A204.1 (cell line): ENCODE results near the gene PCDH10.
A peak's percentile ranks its signal among the peaks of the same experiment; 100 is the strongest.
"Not testable (repeated sequence)": the region's sequence is repeated elsewhere in the genome, so short reads cannot be mapped to it uniquely, and the experiment has no call there.

ENCODE experiments used
- FAIRE-seq: peaks from 2 replicates; lab custom pipeline; 2012; peaks lifted over from hg19 to GRCh38; lab: Jason Lieb, UNC

The PCDH10 gene

DNA sequence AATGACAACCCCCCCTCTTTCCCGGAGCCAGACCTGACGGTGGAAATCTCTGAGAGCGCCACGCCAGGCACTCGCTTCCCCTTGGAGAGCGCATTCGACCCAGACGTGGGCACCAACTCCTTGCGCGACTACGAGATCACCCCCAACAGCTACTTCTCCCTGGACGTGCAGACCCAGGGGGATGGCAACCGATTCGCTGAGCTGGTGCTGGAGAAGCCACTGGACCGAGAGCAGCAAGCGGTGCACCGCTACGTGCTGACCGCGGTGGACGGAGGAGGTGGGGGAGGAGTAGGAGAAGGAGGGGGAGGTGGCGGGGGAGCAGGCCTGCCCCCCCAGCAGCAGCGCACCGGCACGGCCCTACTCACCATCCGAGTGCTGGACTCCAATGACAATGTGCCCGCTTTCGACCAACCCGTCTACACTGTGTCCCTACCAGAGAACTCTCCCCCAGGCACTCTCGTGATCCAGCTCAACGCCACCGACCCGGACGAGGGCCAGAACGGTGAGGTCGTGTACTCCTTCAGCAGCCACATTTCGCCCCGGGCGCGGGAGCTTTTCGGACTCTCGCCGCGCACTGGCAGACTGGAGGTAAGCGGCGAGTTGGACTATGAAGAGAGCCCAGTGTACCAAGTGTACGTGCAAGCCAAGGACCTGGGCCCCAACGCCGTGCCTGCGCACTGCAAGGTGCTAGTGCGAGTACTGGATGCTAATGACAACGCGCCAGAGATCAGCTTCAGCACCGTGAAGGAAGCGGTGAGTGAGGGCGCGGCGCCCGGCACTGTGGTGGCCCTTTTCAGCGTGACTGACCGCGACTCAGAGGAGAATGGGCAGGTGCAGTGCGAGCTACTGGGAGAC lies 1.6 kb downstream of the PCDH10 start:
- no peak for FAIRE-seq

DNA sequence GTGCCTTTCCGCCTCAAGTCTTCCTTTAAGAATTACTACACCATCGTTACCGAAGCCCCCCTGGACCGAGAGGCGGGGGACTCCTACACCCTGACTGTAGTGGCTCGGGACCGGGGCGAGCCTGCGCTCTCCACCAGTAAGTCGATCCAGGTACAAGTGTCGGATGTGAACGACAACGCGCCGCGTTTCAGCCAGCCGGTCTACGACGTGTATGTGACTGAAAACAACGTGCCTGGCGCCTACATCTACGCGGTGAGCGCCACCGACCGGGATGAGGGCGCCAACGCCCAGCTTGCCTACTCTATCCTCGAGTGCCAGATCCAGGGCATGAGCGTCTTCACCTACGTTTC lies 2.2 kb downstream of the PCDH10 start:
- FAIRE-seq = no peak

DNA sequence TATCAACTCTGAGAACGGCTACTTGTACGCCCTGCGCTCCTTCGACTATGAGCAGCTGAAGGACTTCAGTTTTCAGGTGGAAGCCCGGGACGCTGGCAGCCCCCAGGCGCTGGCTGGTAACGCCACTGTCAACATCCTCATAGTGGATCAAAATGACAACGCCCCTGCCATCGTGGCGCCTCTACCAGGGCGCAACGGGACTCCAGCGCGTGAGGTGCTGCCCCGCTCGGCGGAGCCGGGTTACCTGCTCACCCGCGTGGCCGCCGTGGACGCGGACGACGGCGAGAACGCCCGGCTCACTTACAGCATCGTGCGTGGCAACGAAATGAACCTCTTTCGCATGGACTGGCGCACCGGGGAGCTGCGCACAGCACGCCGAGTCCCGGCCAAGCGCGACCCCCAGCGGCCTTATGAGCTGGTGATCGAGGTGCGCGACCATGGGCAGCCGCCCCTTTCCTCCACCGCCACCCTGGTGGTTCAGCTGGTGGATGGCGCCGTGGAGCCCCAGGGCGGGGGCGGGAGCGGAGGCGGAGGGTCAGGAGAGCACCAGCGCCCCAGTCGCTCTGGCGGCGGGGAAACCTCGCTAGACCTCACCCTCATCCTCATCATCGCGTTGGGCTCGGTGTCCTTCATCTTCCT lies 2.7 kb downstream of the PCDH10 start:
- FAIRE-seq = no peak

DNA sequence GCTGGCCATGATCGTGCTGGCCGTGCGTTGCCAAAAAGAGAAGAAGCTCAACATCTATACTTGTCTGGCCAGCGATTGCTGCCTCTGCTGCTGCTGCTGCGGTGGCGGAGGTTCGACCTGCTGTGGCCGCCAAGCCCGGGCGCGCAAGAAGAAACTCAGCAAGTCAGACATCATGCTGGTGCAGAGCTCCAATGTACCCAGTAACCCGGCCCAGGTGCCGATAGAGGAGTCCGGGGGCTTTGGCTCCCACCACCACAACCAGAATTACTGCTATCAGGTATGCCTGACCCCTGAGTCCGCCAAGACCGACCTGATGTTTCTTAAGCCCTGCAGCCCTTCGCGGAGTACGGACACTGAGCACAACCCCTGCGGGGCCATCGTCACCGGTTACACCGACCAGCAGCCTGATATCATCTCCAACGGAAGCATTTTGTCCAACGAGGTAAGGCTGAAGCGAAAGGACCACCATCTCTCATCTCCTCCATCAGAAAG lies 3.3 kb downstream of the PCDH10 start:
- no peak for FAIRE-seq

DNA sequence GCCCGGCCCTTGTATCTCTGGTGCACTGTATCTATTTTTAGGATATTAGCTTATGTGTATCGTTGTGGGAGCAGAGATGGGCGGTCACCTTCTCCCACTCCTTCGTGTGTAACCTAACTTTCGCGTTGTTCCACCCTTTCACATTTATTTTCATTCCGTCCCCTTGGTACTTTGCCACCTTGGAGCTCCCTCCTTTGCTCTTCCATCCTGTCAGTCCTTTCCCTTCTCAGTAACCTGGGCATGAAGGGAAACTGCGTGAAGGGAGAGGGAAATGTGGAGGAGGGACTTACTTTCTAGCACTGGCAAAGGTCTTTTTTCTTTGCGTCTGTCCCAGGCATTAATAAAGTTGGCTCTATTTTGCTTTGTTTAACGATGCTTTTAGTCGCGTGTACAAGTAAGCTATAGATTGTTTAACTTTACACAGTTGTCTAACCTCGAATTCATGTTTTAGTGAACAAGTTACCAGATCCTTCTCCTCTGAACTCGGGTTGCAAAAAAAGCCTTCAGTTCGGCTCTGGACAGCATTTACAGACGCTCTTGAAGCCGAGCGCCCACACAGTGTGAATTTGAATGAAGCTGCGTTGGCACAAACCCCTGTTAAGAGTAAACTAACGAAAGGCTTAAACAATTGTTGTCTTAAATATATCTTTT lies 3.9 kb downstream of the PCDH10 start:
- no peak for FAIRE-seq

DNA sequence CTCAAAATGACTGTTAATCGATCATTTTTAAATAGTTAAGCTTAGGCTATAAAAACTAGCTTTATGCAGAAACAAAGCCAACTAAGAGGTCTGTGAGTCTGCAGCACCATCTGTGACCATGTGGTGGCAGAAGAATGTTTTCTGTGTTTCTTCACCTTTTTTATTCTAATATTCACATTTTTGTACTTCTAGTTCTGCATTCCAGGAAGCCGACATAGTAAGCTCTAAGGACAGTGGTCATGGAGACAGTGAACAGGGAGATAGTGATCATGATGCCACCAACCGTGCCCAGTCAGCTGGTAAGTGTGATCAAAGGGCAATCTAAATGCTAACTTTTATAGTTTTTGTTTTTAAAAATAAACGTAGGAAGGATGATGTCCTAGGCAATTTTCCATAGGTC lies 5.6 kb downstream of the PCDH10 start:
- peak; percentile 86 for FAIRE-seq

DNA sequence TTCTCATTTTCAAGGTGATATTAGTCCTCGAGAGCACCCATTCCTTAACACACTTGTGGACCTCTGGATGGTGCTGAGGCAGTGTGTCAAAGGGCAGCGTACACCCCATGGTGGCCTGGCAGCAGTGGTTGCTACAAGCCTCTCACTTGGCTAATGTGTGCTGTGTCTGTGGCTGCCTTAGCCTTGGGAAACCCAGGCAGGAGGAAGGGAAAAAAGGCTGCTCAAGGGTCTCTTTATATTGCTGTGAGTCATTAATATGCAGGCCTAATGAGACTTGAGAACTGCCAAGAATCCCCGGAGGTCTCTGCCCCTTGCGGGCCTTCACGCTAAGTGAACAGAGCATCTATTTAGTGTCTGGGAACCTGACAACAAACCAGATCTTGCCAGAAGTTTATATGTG lies 7.0 kb downstream of the PCDH10 start:
- no peak for FAIRE-seq

DNA sequence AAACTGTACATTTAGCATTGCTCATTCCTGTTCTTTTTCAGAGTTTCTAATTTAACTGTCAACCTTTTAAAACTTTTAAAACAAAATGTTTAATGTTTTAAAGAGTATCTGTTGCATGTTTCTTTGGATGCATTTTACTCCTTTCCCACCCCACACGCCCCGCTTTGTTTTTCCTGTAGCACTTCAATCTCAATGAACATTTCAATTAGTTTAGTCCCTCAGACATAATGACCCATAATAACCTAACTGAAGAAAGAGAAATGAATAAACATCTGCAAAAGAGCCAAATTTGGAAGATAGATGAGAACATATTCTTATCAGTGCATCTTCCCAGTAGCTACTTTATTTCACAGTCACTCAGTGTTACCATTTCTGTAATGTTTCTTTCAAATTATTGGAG lies 7.5 kb downstream of the PCDH10 start:
- no peak for FAIRE-seq

DNA sequence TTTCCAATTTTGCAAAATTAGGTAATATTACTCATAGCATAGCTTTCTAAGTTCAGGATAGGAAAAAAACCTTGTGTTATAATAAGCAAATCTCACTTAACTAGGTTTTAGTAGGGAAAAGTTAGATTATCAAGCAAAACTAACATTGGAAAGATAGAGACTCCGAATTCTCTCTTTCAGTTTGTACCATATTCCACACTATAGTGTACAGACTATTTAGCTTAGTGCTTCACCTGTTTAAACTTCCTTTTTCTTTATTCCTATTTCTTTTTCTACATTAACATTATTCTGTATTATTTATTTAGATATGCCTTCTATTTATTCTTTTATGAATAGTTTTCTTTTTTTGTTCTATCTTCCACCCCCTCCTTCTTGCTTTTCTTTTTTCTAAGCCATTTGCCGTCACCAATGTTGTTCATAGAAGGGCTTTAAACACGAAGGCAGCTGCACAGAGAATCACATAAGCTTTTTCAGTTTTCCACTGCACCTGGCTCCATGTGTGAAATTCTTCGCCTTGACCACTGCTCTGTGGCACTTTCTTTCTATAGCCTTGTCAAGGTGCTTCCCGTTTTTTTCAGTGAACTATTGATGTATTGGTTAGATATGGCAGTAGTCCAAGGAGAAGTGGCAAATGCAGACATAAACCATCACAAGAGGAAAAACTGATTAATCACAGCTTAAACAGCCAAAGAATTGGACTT lies 8.5 kb downstream of the PCDH10 start:
- FAIRE-seq = no peak

DNA sequence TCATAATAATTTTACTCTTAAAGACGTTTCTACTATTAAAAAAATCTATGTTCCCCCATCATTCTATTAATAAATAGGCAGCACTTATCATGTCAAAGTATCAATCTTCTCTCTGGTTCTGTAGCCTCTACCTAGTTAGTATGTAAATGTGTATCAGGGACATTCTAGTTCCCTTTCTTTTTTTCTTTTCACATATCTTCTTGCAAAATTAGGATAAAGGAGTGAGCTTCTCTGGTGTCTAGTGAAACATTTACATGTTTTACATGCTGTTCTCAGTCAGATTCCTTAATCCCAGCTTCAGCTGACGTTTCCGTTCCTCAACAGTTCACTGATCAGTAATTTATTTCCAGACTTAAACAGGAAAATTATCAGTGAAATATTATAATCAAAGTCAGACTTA lies 11.8 kb downstream of the PCDH10 start:
- no peak for FAIRE-seq

DNA sequence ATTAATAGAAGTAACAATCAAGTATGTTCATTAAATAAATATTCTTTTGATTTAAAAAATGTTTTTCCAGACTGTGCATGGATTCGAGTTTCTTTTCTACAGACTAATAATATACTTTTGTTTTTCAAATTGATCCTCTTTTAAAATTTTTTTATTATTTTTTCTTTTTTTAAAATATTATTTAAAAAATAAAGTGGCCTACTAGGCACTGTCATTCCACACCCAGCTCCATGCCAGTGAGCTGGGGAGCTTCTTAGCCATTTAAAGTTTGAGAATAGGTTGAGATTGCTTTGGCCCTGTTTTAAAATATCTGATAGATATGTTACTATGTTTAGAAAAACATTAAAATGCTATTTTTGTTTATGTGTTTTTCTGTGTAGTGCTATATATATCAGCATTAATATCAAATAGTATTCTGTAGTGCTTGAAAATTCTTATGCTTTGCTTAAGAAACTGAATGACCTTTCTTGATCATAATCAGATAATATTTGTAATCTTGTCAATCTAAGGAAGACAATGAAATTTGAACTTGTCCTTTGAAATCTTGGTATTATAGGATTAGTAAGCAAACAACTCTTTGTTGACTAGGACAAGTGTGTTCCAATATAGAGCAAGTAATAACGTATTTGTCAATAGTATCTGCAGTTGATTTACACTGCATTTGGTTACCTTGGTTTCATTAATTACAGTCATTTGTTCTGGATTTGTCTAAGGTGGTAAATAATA lies 12.6 kb downstream of the PCDH10 start:
- no peak for FAIRE-seq

DNA sequence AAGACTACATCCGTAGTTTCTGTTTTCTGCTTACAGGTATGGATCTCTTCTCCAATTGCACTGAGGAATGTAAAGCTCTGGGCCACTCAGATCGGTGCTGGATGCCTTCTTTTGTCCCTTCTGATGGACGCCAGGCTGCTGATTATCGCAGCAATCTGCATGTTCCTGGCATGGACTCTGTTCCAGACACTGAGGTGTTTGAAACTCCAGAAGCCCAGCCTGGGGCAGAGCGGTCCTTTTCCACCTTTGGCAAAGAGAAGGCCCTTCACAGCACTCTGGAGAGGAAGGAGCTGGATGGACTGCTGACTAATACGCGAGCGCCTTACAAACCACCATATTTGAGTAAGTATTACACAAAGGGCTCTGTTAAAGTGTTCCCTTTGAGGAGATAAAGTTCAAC lies 13.8 kb downstream of the PCDH10 start:
- FAIRE-seq = no peak

DNA sequence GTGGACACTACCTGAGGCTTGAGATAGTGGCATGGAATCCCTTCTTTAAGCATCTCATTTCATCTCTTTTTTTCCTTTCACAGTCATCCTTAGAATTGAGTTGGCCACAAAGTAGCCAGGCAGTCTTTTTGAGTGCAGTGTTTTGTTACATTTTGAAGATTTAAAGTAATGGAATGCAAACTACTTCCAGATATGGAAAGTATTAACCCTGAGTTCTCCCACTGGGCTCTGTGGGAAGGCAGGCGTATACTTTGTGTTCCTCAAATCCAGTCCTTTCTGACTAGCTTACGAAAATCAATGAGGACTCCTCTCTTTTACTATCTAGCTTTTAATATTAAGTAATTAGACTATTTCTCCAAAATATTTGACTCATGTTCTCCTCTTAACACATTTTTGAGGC lies 29.9 kb downstream of the PCDH10 start:
- no peak for FAIRE-seq

DNA sequence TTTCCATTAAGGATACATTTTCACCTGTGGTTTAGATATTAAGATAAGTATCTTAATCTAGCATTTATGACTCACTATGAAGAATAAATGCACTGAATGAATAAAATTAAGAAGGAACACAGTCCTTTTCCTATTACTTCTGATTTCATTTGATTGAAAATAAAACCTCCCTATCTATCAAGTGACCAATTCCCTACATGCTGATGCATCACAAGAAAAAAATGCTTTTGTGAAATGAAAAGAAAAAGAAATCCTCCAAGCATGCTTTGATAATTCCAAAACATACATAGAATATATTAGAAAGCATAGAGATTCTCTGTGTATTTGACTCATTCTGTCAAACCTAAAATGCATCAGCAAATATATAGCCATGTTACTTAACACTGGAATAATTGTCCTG lies 37.1 kb downstream of the PCDH10 start:
- no peak for FAIRE-seq

DNA sequence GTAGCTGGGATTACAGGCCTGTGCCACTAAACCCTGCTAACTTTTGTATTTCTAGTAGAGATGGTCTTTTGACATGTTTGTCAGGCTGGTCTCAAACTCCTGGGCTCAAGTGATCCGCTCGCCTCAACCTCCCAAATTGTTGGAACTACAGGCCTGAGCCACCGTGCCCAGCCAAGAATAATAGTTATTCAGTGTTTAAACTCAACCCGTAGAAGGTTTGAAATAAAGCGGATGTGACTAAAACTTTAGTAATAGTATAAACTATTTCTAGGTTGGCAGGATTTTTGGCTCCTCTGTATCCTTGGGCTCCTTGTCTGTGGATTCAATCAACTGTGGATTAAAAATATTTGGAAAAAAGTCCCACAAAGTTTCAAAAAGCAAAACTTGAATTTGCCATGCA lies 37.8 kb downstream of the PCDH10 start:
- FAIRE-seq = no peak

DNA sequence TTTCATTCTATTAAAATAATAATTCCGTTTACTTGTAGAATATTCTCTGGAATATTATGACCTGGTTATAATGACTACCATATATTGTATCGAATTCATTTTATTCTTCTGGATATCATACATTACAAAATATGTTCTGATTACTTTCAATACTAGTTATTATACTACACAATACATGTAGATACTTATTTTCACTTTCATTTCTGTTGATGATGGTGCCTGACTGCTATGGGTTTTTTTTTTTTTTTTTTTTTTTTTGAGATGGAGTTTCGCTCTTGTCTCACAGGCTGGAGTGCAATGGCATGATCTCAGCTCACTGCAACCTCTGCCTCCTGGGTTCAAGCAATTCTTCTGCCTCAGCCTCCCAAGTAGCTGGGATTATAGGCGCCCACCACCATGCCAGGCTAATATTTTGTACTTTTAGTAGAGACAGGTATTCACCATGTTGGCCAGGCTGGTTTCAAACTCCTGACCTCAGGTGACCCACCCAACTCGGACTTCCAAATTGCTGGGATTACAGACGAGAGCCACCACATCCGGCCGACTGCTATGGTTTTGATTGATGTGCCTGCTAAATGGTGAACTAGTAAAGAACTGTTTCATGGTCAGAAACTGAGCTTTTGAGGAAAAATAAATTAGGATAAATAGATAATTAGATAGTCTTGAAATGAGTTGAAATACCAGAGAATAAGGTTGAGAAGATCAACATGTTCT lies 39.5 kb downstream of the PCDH10 start:
- peak; percentile 44 for FAIRE-seq

DNA sequence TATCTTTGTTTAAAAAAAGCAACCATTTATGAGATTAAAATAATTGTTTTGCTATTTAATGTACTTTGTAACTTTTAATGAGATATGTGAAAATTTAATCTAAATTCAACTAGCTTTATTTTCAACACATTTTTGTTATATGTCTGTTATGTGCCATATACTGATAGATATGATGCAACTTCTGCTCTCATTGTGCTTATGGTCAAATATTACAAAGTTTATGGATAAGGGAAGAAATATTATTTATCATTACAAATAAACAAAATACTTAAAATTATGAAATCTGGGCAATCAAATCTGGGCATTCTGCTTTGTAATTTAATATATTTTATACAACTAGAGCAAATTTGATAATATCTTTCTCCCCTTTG lies 40.0 kb downstream of the PCDH10 start:
- FAIRE-seq = no peak

DNA sequence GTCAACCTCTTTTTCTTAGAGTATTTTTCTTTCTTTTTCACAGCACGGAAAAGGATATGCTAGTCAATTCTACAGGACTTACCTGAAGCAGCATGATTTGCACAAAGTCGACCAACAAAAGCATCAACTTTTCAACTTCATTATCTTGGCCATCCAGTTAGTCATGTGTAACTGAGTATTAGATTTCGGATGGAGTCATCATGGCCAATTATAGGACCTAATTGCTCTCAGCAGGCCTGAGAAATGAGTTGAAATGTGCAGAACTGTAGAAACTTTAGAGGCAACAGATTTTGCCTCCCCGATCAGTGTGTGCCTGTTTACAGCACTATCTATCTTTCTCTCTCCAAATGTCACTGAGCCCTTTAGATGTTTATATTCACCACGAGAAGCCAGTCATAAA lies 41.0 kb downstream of the PCDH10 start:
- no peak for FAIRE-seq

DNA sequence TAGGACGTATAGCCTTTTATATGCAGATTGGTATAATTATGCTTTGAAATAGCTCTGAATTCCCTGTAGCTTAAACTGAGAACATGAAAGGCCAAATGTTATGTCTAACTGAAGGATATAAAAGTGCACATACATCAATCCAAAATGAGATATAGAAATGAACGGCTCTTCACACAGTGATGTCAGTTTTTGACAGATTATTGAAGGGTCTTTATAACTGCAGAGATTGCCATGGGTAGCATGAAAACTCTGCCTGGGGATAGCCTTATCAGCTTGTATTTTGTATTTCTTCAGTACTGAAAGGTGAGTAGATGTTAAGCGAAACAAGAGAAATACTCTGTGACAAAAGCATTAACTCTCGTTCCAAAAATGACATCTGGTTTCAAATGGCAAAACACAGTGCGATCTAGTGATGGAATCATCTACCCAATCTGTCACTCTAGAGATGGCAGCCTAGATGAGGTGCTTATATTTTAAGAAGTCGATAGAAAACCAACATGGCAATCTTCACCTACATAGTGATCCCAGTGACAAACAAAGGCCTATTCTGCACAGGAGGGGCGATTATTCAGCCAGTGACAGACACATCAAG lies 59.7 kb downstream of the PCDH10 start:
- no peak for FAIRE-seq

DNA sequence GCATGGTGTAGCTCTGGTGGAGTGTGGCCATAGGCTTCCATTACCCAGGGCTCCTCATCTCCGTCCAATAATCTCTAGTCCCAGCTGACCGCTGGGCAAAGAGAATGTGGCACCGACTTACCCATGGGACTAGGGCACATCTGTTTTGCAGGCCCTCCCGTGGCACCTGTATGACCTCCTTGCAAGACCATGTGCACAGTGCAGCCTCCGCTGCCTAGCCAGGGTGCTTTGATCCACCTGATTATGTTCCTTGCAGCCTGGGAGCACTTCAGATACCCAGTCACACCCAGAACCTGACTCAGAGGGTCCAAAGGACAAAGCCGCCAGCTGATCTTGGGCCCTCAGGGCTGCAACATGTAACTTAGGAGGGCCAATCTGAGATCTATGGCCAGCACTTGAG lies 84.8 kb downstream of the PCDH10 start:
- no peak for FAIRE-seq

DNA sequence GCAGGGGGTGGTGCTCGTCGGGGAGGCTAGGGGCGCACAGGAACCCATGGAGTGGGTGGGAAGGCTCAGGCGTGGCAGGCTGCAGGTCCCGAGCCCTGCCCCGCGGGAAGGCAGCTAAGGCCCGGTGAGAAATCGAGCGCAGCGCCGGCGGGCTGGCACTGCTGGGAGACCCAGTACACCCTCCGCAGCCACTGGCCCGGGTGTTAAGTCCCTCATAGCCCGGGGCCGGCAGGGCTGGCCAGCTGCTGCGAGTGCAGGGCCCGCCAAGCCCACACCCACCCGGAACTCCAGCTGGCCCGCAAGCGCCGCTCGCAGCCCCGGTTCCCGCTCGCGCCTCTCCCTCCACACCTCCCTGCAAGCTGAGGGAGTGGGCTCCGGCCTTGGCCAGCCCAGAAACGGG lies 91.4 kb downstream of the PCDH10 start:
- not testable (repeated sequence) for FAIRE-seq
